ENCODE results near the gene CNTD1. TPM values are rescaled to one million over a fixed set of nuclear protein-coding genes. Genes with fewer than 3 reads are reported as not detected.

Gene CNTD1
- total RNA-seq, 1 donor from 2014 or later = 0.82 TPM

GRCh38 chr17:42798011-42798382, 664 bp upstream of the CNTD1 start:
- FAIRE-seq (no peak), DNase-seq (ENCODE audit: low spot score in 2 of 2) (no peak)

DNA sequence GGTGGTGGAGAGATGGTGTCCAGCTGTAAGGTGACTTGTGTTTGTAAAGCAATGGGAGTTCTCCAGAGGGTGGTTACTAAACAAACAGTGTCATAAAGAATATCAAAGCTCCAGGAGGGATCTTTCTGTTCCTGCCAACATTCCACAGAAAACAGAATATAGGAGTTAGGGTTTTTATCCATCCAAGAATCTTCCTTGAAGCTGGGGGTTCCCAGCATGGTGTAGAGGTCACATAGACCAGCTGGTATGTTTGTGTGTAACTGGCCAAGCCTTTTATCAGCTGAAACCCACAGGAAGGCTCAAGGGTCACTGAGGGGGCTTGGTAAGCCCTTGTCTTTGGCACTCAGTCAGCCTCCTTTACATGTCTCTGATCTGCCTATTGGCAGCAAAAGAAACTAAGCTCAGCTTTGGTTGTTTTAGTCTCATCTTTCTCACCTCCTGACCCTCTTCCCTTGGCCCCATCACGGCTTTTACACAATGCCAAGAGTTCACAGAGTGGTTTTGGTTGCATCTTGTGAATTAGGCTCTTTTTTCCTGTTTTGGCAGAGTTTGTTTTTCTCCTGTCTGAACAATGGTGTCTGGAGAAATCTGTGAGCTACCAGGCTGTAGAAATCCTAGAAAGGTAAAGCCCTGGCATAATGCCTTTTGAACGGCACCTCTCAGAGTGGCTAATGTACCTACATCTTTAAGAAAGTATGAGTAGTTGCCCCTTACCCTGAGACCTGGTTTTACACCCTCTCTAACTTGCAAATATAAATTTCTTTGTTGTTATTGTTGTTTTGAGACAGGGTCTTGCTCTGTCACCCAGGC, 4.6 kb downstream of the CNTD1 start:
- no peak for FAIRE-seq

DNA sequence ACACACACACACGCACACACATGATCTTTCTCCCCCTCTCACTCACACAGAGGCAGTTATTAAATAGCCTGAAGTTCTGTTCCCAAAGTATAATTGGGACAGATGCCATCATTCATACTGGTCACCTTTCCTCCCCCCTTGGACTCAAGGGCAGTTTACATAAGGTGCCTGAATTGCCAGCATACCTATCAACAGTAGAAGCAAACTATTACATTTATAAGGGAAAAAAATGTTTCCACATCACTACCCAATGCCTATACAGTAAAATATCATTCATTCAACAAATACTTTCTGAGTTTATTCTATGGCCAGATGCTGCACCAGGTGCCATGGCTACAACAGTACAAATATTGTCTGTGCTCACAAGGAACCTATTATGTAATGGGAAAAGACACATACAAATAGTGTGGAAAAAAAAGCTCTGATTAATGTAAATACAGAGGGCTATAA, 6.3 kb downstream of the CNTD1 start:
- DNase-seq (ENCODE audit: low spot score in 2 of 2) = no peak
- FAIRE-seq = no peak

More for the DNA sequence above, 4.6 kb downstream of the CNTD1 start:
- DNase-seq (ENCODE audit: low spot score in 2 of 2) = no peak

GRCh38 chr17:42806249-42806648, 7.6 kb downstream of the CNTD1 start:
- no peak for FAIRE-seq
- no peak for DNase-seq (ENCODE audit: low spot score in 2 of 2)

DNA sequence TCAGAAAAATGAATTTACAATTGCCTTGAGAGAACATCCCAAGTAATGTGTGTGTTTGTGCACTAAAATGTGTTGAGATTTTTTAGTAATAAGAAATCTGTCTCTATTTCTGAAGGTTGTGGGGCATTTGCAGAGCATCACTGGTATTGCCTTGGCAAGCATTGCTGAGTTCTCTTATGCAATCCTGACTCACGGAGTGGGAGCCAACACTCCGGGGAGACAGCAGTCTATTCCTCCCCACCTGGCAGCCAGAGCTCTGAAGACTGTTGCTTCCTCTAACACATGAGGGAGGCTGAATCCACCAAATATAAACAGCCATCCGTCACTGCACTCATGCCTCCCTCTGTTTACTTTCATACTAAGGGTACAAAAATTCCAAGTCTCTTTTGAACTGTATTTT, 10.6 kb downstream of the CNTD1 start:
- no peak for FAIRE-seq
- peak in 1 of 2 donors; percentile 54 for DNase-seq (ENCODE audit: low spot score in 2 of 2)

DNA sequence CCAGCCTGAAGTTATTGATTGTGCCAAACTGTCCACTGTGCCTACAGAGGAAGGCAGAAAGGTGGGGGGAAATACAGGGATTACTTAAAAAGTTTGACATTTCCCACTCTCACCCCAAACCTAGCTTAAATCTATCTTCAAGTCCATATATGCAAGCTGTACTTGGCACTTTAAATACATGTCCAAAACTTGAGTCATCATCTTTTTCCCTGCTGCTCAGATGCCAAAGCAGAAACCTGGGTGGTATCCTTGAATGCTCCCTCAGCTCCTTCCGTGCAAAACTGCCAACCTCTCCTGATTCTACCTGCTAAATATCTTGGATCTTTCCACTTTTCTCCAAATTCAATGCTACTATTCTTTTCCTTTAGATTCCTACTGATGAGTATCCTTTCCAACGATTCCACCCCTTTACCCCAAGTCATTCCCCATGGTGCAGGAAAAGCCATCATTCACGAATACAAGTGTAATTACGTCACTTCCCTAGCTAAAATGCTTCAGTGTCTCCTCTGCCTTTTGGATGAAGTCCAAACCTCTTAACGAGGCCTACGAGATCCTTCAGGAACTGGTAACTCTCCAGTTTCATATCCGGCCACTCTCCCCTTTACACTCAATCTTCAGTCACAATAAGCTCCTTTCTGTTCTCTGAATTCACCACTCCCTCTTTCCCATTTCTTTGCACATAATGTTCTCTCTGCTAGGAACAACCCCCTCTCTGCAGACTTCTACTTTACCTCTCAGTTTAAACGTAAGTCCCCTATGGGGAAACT, 16.2 kb downstream of the CNTD1 start:
- no peak for DNase-seq (ENCODE audit: low spot score in 2 of 2)
- FAIRE-seq = no peak

DNA sequence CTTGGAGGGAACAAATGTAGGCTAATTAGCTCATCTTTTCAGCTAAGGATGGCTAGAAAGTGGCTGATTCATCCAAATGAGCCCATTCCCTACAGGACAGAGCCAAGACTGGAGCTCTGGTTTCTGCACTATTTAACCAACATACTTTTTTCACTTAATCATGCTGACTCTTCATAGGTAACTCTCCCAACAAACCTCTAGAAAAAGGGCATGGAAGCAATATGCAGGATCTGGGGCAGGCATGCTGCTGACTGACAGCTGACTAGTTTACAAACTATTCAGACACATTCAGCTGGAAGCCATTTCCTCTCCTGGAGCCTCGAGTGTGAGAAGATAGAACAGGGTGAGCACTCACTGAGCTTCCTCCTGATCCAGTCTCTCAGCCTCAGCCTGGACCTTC, 19.2 kb downstream of the CNTD1 start:
- DNase-seq (ENCODE audit: low spot score in 2 of 2) = no peak
- no peak for FAIRE-seq

DNA sequence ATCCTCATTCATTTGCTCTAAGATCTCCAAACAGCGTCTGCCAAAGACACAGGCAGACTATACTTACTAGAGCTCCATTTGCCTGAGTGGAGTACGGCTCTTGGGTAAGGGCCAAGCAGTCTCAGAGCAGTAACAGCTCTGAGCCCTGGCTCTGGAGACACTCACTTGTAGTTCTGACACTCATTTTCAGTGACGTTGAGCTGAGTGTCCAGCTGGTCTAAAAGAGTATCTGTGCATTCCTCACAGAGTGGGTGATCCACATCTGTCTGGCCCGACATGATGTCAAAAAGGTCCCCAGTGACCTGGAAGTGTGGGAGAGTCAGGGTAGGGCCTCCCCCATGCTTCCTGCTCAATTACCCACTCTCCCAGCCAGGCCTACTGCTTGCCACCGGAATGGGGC, 19.7 kb downstream of the CNTD1 start:
- no peak for FAIRE-seq
- no peak for DNase-seq (ENCODE audit: low spot score in 2 of 2)

DNA sequence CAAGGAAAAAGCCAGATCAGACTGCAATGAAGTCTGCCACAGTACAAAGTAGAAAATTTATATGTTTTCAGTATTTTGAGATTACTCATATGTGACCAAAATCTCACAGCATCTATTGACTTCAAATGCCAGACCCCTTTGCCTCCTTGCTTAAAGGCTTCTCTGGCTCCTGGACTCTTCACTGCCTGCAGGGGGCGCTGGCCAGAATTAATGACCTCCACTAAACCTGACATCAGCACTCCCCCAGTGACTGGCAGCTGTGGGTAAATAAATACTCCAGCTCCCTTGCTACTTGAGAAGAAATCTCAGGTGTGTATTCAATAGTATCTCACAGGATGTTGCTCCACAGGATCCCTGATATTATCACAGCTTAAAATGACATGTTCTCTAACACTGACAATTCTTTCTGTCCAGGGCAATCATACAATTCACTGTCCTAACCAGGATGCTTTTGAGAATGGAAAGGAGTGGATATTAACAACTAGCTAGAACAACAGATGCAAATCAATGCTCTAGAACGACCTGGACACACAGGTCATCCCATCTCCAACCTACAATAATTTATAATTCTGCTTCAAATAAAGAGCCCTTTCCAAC, 21.4 kb downstream of the CNTD1 start:
- FAIRE-seq = no peak
- no peak for DNase-seq (ENCODE audit: low spot score in 2 of 2)

- FAIRE-seq (no peak), DNase-seq (ENCODE audit: low spot score in 2 of 2) (no peak)
Observed at GRCh38 chr17:42821176-42821575, 22.5 kb downstream of the CNTD1 start.

- FAIRE-seq = no peak
- no peak for DNase-seq (ENCODE audit: low spot score in 2 of 2)
Observed at GRCh38 chr17:42827472-42827871, 28.8 kb downstream of the CNTD1 start.

DNA sequence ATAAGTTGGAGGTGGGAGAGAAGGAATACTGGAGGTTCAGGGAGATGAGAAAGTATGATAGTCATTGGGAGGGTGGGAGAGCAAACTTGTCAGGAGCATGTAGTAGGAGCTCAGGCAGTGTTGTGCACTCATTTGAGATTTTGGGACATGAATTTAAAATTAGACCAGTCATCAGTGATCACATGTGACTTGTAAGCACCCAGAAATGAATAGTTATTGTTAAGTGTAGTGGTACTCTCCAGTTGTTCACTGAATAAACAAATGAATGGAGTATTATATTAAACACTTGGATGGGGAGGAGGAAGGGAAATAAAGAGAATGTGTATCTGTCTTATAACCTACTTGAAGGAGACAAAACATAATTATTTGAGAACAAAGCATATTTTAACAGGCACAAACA, 32.3 kb downstream of the CNTD1 start:
- FAIRE-seq (no peak), DNase-seq (ENCODE audit: low spot score in 2 of 2) (no peak)

DNA sequence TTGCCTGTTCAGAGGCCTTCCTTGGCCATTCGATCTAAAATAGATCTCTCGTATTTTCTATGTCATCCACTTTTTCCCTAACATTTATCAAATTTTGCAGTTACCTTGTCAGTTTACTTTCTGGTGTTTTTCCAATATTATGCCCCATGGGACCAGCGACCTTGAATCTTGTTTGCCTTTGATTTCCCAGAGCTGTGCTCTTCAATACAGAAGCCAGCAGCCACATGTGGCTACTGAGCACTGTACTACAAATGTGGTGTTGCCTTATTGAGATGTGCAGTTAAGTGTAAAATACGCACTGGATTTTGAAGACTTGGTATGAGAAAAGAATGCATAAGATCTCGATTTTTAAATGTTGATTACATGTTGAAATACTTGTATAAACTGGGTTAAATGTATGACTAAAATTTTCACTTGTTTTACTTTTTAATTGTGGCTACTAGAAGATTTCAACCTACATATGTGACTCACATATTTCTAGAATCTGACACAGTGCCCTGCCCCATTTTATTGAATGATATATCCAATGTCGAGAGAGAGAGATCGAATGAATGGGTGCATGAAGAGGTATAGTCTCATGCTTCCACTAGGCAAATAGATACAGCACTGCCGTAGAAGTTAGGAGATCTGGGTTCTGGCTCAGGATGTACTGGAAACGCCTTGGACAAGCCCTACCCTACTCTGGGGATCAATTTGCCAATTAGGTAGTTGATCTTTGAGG, 33.7 kb downstream of the CNTD1 start:
- FAIRE-seq = no peak
- DNase-seq (ENCODE audit: low spot score in 2 of 2) = no peak

GRCh38 chr17:42832934-42833766, 34.5 kb downstream of the CNTD1 start, which contains the start of gene PSME3:
PSME3 (plus strand) TSS chr17:42833397; CDS start chr17:42833632, 235 bp downstream.
- no peak for FAIRE-seq
- DNase-seq (ENCODE audit: low spot score in 2 of 2) = peak; percentile 81 to 92

GRCh38 chr17:42833767-42834422, 35.2 kb downstream of the CNTD1 start:
- DNase-seq (ENCODE audit: low spot score in 2 of 2) (no peak), FAIRE-seq (no peak)

DNA sequence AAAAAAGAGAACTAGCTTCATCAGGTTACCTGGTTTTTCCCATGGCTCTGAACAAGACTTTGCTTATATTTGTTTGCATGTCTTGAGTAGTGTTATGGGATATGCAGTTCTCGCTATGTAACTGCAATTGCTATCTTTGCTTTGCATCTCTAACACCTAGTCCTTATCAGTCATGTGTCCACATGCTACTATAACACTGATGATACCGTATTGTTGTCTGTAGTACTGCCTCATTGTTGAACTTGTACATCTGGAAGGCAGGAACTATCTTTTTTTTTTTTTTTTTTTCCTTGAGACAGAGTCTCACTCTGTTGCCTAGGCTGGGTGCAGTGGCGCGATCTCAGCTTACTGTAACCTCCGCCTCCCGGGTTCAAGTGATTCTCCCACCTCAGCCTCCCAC, 37.1 kb downstream of the CNTD1 start:
- DNase-seq (ENCODE audit: low spot score in 2 of 2) (no peak), FAIRE-seq (no peak)

- FAIRE-seq (no peak), DNase-seq (ENCODE audit: low spot score in 2 of 2) (no peak)
Observed at GRCh38 chr17:42841975-42842685, 43.5 kb downstream of the CNTD1 start.

GRCh38 chr17:42843358-42843934, 44.8 kb downstream of the CNTD1 start:
- DNase-seq (ENCODE audit: low spot score in 2 of 2) (peak; percentile 72 to 88), FAIRE-seq (no peak)

Data from frontal cortex (tissue), 4 donors.